ENCODE measurements around the gene MS4A7. TPM values are rescaled to one million over a fixed set of nuclear protein-coding genes. Genes with fewer than 3 reads are reported as not detected.
A peak's percentile ranks its signal among the peaks of the same experiment; 100 is the strongest.
"Not testable (repeated sequence)": the region's sequence is repeated elsewhere in the genome, so short reads cannot be mapped to it uniquely, and the experiment has no call there.

The MS4A7 gene
- total RNA-seq, 2 experiments from 2014 or later, result not detected

GRCh38 chr11:60349990-60350389 is 28.3 kb upstream of the MS4A7 start:
- Mint-ChIP-seq H3K4me3 (no peak overlapping the region), H3K36me3 (ENCODE audit: low read depth) (no peaks in the 10 kb centered on the region), H3K9me3 (ENCODE audit: low read depth) (no peaks in the 10 kb centered on the region), H3K27ac (no peak overlapping the region), H3K27me3 (peaks cover 15% of the 10 kb centered on the region), H3K4me1 (no peaks in the 10 kb centered on the region)
- DNase-seq (no peak), ATAC-seq (no peak)
- intact Hi-C loops (cut with DNase I, micrococcal nuclease), result no loop called here
- CTCF ChIA-PET, result no interaction called here
- POLR2A ChIA-PET, result no interaction called here

- no peaks in the 10 kb centered on the region for H3K4me1 Mint-ChIP-seq
- ATAC-seq, result no peak
- intact Hi-C loops (cut with DNase I, micrococcal nuclease), result no loop called here
- no peak overlapping the region for H3K27ac Mint-ChIP-seq
- CTCF ChIA-PET, result no interaction called here
- H3K36me3 Mint-ChIP-seq (ENCODE audit: low read depth), result no peaks in the 10 kb centered on the region
- DNase-seq, result no peak
- POLR2A ChIA-PET, result no interaction called here
- no peaks in the 10 kb centered on the region for H3K9me3 Mint-ChIP-seq (ENCODE audit: low read depth)
- H3K4me3 Mint-ChIP-seq, result no peak overlapping the region
- peaks cover 7% of the 10 kb centered on the region for H3K27me3 Mint-ChIP-seq
These were observed 20.6 kb upstream of the MS4A7 start for GRCh38 chr11:60357771-60358170.

- ATAC-seq (no peak), DNase-seq (no peak)
- no peaks in the 10 kb centered on the region for H3K36me3 Mint-ChIP-seq (ENCODE audit: low read depth)
- intact Hi-C loops (cut with DNase I, micrococcal nuclease), result loop anchor here in 1 of 2 experiments (5.0 kb wide), 1 partner anchor 272 kb away; no protein-coding TSS in a partner anchor
- H3K4me3 Mint-ChIP-seq, result no peak overlapping the region
- H3K27ac Mint-ChIP-seq, result no peak overlapping the region
- ChIA-PET CTCF (interaction anchor here (0.5 to 1.5 kb wide), 4 partner anchors 22 to 277 kb away, joined by 3 to 4 read pairs (median 3); no protein-coding TSS in a partner anchor), POLR2A (no interaction called here)
- H3K27me3 Mint-ChIP-seq, result peaks cover 24% of the 10 kb centered on the region
- H3K4me1 Mint-ChIP-seq, result no peaks in the 10 kb centered on the region
- no peaks in the 10 kb centered on the region for H3K9me3 Mint-ChIP-seq (ENCODE audit: low read depth)
These were observed 17.7 kb upstream of the MS4A7 start for GRCh38 chr11:60360621-60361020.

GRCh38 chr11:60362241-60362640 is 16.1 kb upstream of the MS4A7 start:
- H3K27me3 Mint-ChIP-seq, result peaks cover 29% of the 10 kb centered on the region
- no peaks in the 10 kb centered on the region for H3K4me1 Mint-ChIP-seq
- H3K36me3 Mint-ChIP-seq (ENCODE audit: low read depth), result no peaks in the 10 kb centered on the region
- ATAC-seq, result no peak
- H3K9me3 Mint-ChIP-seq (ENCODE audit: low read depth), result no peaks in the 10 kb centered on the region
- intact Hi-C loops (cut with DNase I, micrococcal nuclease), result loop anchor here in 1 of 2 experiments (5.0 kb wide), 1 partner anchor 270 kb away; no protein-coding TSS in a partner anchor
- H3K4me3 Mint-ChIP-seq, result no peak overlapping the region
- POLR2A ChIA-PET, result no interaction called here
- no peak overlapping the region for H3K27ac Mint-ChIP-seq
- no peak for DNase-seq
- CTCF ChIA-PET, result interaction anchor here (0.6 to 2.4 kb wide), 7 partner anchors 16 to 270 kb away, joined by 3 to 28 read pairs (median 5); partner anchors contain the start of gene MS4A7

- CTCF ChIA-PET, result interaction anchor here (0.6 to 2.9 kb wide), 27 partner anchors 8 to 445 kb away, joined by 3 to 28 read pairs (median 4); partner anchors contain the start of gene MS4A7
- peaks cover 35% of the 10 kb centered on the region for H3K27me3 Mint-ChIP-seq
- H3K4me1 Mint-ChIP-seq, result peaks cover 4% of the 10 kb centered on the region
- DNase-seq, result peak; percentile 74
- ATAC-seq, result peak; percentile 69
- POLR2A ChIA-PET, result interaction anchor here (0.6 kb wide), 1 partner anchor 317 kb away, joined by 3 read pairs; no protein-coding TSS in a partner anchor
- H3K36me3 Mint-ChIP-seq (ENCODE audit: low read depth), result no peaks in the 10 kb centered on the region
- intact Hi-C loops (cut with DNase I, micrococcal nuclease), result loop anchor here (1.0 to 5.0 kb wide), 3 partner anchors 122 to 268 kb away; no protein-coding TSS in a partner anchor
- H3K27ac Mint-ChIP-seq, result no peak overlapping the region
- H3K4me3 Mint-ChIP-seq, result no peak overlapping the region
- no peaks in the 10 kb centered on the region for H3K9me3 Mint-ChIP-seq (ENCODE audit: low read depth)
These were observed 14.5 kb upstream of the MS4A7 start for GRCh38 chr11:60363542-60364470.

- CTCF ChIA-PET, result interaction anchor here (0.6 to 1.7 kb wide), 8 partner anchors 19 to 877 kb away, joined by 3 to 7 read pairs (median 4); no protein-coding TSS in a partner anchor
- H3K36me3 Mint-ChIP-seq (ENCODE audit: low read depth); ATAC-seq; DNase-seq; H3K4me1 Mint-ChIP-seq; H3K27ac Mint-ChIP-seq; H3K9me3 Mint-ChIP-seq (ENCODE audit: low read depth); POLR2A ChIA-PET; H3K4me3 Mint-ChIP-seq: not testable (repeated sequence)
- peaks cover 48% of the 10 kb centered on the region for H3K27me3 Mint-ChIP-seq
- intact Hi-C loops (cut with DNase I, micrococcal nuclease), result loop anchor here in 1 of 2 experiments (2.0 kb wide), 1 partner anchor 58 kb away; no protein-coding TSS in a partner anchor
These were observed 11.9 kb upstream of the MS4A7 start for GRCh38 chr11:60366262-60366904.

- DNase-seq (peak; percentile 7), ATAC-seq (peak; percentile 84)
- ChIA-PET CTCF (interaction anchor here (0.6 to 1.6 kb wide), 6 partner anchors 22 to 878 kb away, joined by 3 to 5 read pairs (median 3); no protein-coding TSS in a partner anchor), POLR2A (no interaction called here)
- no peak overlapping the region for H3K4me3 Mint-ChIP-seq
- H3K9me3 Mint-ChIP-seq (ENCODE audit: low read depth), result no peaks in the 10 kb centered on the region
- peaks cover 4% of the 10 kb centered on the region for H3K4me1 Mint-ChIP-seq
- peaks cover 52% of the 10 kb centered on the region for H3K27me3 Mint-ChIP-seq
- intact Hi-C loops (cut with DNase I, micrococcal nuclease), result loop anchor here in 1 of 2 experiments (2.0 kb wide), 1 partner anchor 58 kb away; no protein-coding TSS in a partner anchor
- no peaks in the 10 kb centered on the region for H3K36me3 Mint-ChIP-seq (ENCODE audit: low read depth)
- H3K27ac Mint-ChIP-seq, result no peak overlapping the region
These were observed 11.3 kb upstream of the MS4A7 start for GRCh38 chr11:60367009-60367408.

- CTCF ChIA-PET, result interaction anchor here (0.8 to 1.6 kb wide), 4 partner anchors 15 to 250 kb away, joined by 3 to 5 read pairs (median 4); no protein-coding TSS in a partner anchor
- Mint-ChIP-seq H3K4me3 (no peak overlapping the region), H3K27ac (no peak overlapping the region), H3K4me1 (peaks cover 4% of the 10 kb centered on the region), H3K36me3 (ENCODE audit: low read depth) (no peaks in the 10 kb centered on the region), H3K27me3 (peaks cover 52% of the 10 kb centered on the region), H3K9me3 (ENCODE audit: low read depth) (no peaks in the 10 kb centered on the region)
- intact Hi-C loops (cut with DNase I, micrococcal nuclease), result loop anchor here in 1 of 2 experiments (2.0 kb wide), 1 partner anchor 59 kb away; no protein-coding TSS in a partner anchor
- DNase-seq (no peak), ATAC-seq (no peak)
- POLR2A ChIA-PET, result no interaction called here
These were observed 10.4 kb upstream of the MS4A7 start for GRCh38 chr11:60367896-60368295.

- intact Hi-C loops (cut with DNase I, micrococcal nuclease), result no loop called here
- H3K4me3 Mint-ChIP-seq, result no peak overlapping the region
- H3K4me1 Mint-ChIP-seq, result peaks cover 4% of the 10 kb centered on the region
- H3K36me3 Mint-ChIP-seq (ENCODE audit: low read depth), result no peaks in the 10 kb centered on the region
- POLR2A ChIA-PET, result no interaction called here
- ATAC-seq (no peak), DNase-seq (no peak)
- no peaks in the 10 kb centered on the region for H3K9me3 Mint-ChIP-seq (ENCODE audit: low read depth)
- CTCF ChIA-PET, result interaction anchor here (1.4 to 1.9 kb wide), 2 partner anchors 25 to 117 kb away, joined by 5 read pairs; no protein-coding TSS in a partner anchor
- H3K27ac Mint-ChIP-seq, result no peak overlapping the region
- peaks cover 32% of the 10 kb centered on the region for H3K27me3 Mint-ChIP-seq
These were observed 8.0 kb upstream of the MS4A7 start for GRCh38 chr11:60370252-60370810.

- H3K36me3 Mint-ChIP-seq (ENCODE audit: low read depth), result no peaks in the 10 kb centered on the region
- H3K4me3 Mint-ChIP-seq, result no peak overlapping the region
- peaks cover 4% of the 10 kb centered on the region for H3K4me1 Mint-ChIP-seq
- ATAC-seq (no peak), DNase-seq (no peak)
- intact Hi-C loops (cut with DNase I, micrococcal nuclease), result no loop called here
- ChIA-PET POLR2A (no interaction called here), CTCF (interaction anchor here (0.7 to 1.4 kb wide), 2 partner anchors 9 to 26 kb away, joined by 3 to 5 read pairs; no protein-coding TSS in a partner anchor)
- H3K27me3 Mint-ChIP-seq, result peaks cover 31% of the 10 kb centered on the region
- no peak overlapping the region for H3K27ac Mint-ChIP-seq
- no peaks in the 10 kb centered on the region for H3K9me3 Mint-ChIP-seq (ENCODE audit: low read depth)
These were observed 7.5 kb upstream of the MS4A7 start for GRCh38 chr11:60370811-60371298.

GRCh38 chr11:60371386-60371785 is 6.9 kb upstream of the MS4A7 start:
- no peak overlapping the region for H3K27ac Mint-ChIP-seq
- peaks cover 26% of the 10 kb centered on the region for H3K27me3 Mint-ChIP-seq
- CTCF ChIA-PET, result interaction anchor here (0.7 to 1.5 kb wide), 3 partner anchors 8 to 26 kb away, joined by 3 to 5 read pairs (median 4); no protein-coding TSS in a partner anchor

More at GRCh38 chr11:60371386-60371785, 6.9 kb upstream of the MS4A7 start:
- DNase-seq (no peak), ATAC-seq (no peak)
- intact Hi-C loops (cut with DNase I, micrococcal nuclease), result no loop called here
- Mint-ChIP-seq H3K36me3 (ENCODE audit: low read depth) (no peaks in the 10 kb centered on the region), H3K9me3 (ENCODE audit: low read depth) (no peaks in the 10 kb centered on the region), H3K4me3 (no peak overlapping the region), H3K4me1 (peaks cover 4% of the 10 kb centered on the region)
- POLR2A ChIA-PET, result no interaction called here

All from activated CD4-positive, alpha-beta T cell treated with anti-CD3 and anti-CD28 coated beads for 36 hours (primary cell).